Ecto neural progenitor cell (in vitro differentiated cells): ENCODE measurements around the gene MSRB2.
"Not testable (repeated sequence)": the region's sequence is repeated elsewhere in the genome, so short reads cannot be mapped to it uniquely, and the experiment has no call there.

Experiments
- DNase-seq: peaks from one replicate; pipeline ENCODE4 v3.0.0-alpha.2; 2018; ENCODE audit warnings: low spot score

Gene MSRB2

GRCh38 chr10:23070092-23070912, 25.1 kb upstream of the MSRB2 start:
- DNase-seq = not testable (repeated sequence)

- no peak for DNase-seq
Observed at GRCh38 chr10:23070913-23071218, 24.5 kb upstream of the MSRB2 start.

GRCh38 chr10:23072593-23072992, 22.8 kb upstream of the MSRB2 start:
- not testable (repeated sequence) for DNase-seq

- DNase-seq = no peak
Observed at GRCh38 chr10:23073527-23073926, 21.9 kb upstream of the MSRB2 start.

- no peak for DNase-seq
Observed at GRCh38 chr10:23075672-23076071, 19.7 kb upstream of the MSRB2 start.

GRCh38 chr10:23078114-23078513, 17.3 kb upstream of the MSRB2 start:
- DNase-seq = no peak

- no peak for DNase-seq
Observed at GRCh38 chr10:23079700-23080099, 15.7 kb upstream of the MSRB2 start.

GRCh38 chr10:23080262-23080661, 15.1 kb upstream of the MSRB2 start:
- no peak for DNase-seq

GRCh38 chr10:23081221-23081750, 14.1 kb upstream of the MSRB2 start:
- DNase-seq = no peak

- no peak for DNase-seq
Observed at GRCh38 chr10:23081891-23082290, 13.5 kb upstream of the MSRB2 start.

GRCh38 chr10:23088609-23089008, 6.8 kb upstream of the MSRB2 start:
- DNase-seq = no peak

GRCh38 chr10:23094786-23095403, 484 bp upstream of the MSRB2 start:
- no peak for DNase-seq

GRCh38 chr10:23095966-23096801, 805 bp downstream of the MSRB2 start:
- DNase-seq = no peak

- no peak for DNase-seq
Observed at GRCh38 chr10:23096802-23097549, 1.6 kb downstream of the MSRB2 start.

GRCh38 chr10:23099079-23099478, 3.7 kb downstream of the MSRB2 start:
- no peak for DNase-seq

GRCh38 chr10:23099816-23100215, 4.4 kb downstream of the MSRB2 start:
- DNase-seq = no peak

- no peak for DNase-seq
Observed at GRCh38 chr10:23100331-23101030, 5.1 kb downstream of the MSRB2 start.

GRCh38 chr10:23106331-23107072, 11.1 kb downstream of the MSRB2 start:
- no peak for DNase-seq

GRCh38 chr10:23110722-23111516, 15.5 kb downstream of the MSRB2 start:
- DNase-seq = no peak
